NCI-H146 (cell line): ENCODE results near the gene ASTE1.
A peak's percentile ranks its signal among the peaks of the same experiment; 100 is the strongest.
"Not testable (repeated sequence)": the region's sequence is repeated elsewhere in the genome, so short reads cannot be mapped to it uniquely, and the experiment has no call there.

Source experiments
- DNase-seq: peaks from one replicate; lab custom pipeline; 2025; lab: John Stamatoyannopoulos, UW

Gene ASTE1

GRCh38 chr3:131026321-131027151 lies at the start of gene ASTE1, which contains the start of gene NEK11:
Gene ASTE1 (minus strand): TSS chr3:131026825. CDS start chr3:131025306, 1,519 bp downstream.
Gene NEK11 (plus strand): TSS chr3:131026877. CDS start chr3:131029709, 2,832 bp downstream.
- peak; percentile 96 for DNase-seq

- no peak for DNase-seq
These were observed 49.2 kb upstream of the ASTE1 start for GRCh38 chr3:131075632-131076328.

- no peak for DNase-seq
These were observed 46.2 kb upstream of the ASTE1 start for GRCh38 chr3:131072845-131073244.

- no peak for DNase-seq
These were observed 45.5 kb upstream of the ASTE1 start for GRCh38 chr3:131072099-131072559.

- no peak for DNase-seq
These were observed 41.4 kb upstream of the ASTE1 start for GRCh38 chr3:131067983-131068382.

GRCh38 chr3:131053043-131053859 lies 26.6 kb upstream of the ASTE1 start:
- DNase-seq = no peak

- DNase-seq = no peak
These were observed 23.4 kb upstream of the ASTE1 start for GRCh38 chr3:131050001-131050400.

- DNase-seq = peak; percentile 70
These were observed 21.4 kb upstream of the ASTE1 start for GRCh38 chr3:131048030-131048429.

GRCh38 chr3:131047582-131047981 lies 21.0 kb upstream of the ASTE1 start:
- DNase-seq = peak; percentile 70

- not testable (repeated sequence) for DNase-seq
These were observed 15.8 kb upstream of the ASTE1 start for GRCh38 chr3:131042271-131042985.

- no peak for DNase-seq
These were observed 11.7 kb upstream of the ASTE1 start for GRCh38 chr3:131038326-131038725.

GRCh38 chr3:131036986-131037385 lies 10.4 kb upstream of the ASTE1 start:
- DNase-seq = no peak

GRCh38 chr3:131036200-131036816 lies 9.7 kb upstream of the ASTE1 start:
- no peak for DNase-seq

GRCh38 chr3:131033480-131034080 lies 7.0 kb upstream of the ASTE1 start:
- DNase-seq = peak; percentile 73

GRCh38 chr3:131031660-131032059 lies 5.0 kb upstream of the ASTE1 start:
- DNase-seq = no peak

GRCh38 chr3:131028844-131029243 lies 2.2 kb upstream of the ASTE1 start:
- DNase-seq = no peak

GRCh38 chr3:131025539-131025938 lies 1.1 kb downstream of the ASTE1 start:
- no peak for DNase-seq

- DNase-seq = no peak
These were observed 6.4 kb downstream of the ASTE1 start for GRCh38 chr3:131020122-131020693.

- no peak for DNase-seq
These were observed 7.7 kb downstream of the ASTE1 start for GRCh38 chr3:131018970-131019369.

- no peak for DNase-seq
These were observed 16.9 kb downstream of the ASTE1 start for GRCh38 chr3:131009698-131010097.
